Breast epithelium (tissue), 3 donors: ENCODE data around the gene SERF1B. TPM values are rescaled to one million over a fixed set of nuclear protein-coding genes. Genes with fewer than 3 reads are reported as not detected.

Source experiments
- total RNA-seq, 3 donors: library from RNA; depleted of rRNA; stranded (reverse); fragments of >200 nt; gene quantifications; one replicate each; pipeline ENCODE4 v1.1.0, GENCODE V29; 2016

Gene SERF1B
- total RNA-seq, 3 donors from 2014 or later = 23.7 to 41.9 (median 41.3) TPM

Other genes starting within 250 kb of the SERF1B start
- gene SMN2, start 24.4 kb downstream of the SERF1B start, total RNA-seq = 10 to 100 TPM; 32.4 to 46.1 (median 33.8) TPM